GM21737 (cell line): ENCODE measurements around the gene XPNPEP2.
"Not testable (repeated sequence)": the region's sequence is repeated elsewhere in the genome, so short reads cannot be mapped to it uniquely, and the experiment has no call there.

Experiments used
- ATAC-seq: cut with Tn5 transposase; IDR thresholded peaks from one replicate; pipeline ENCODE4 v1.9.1; 2021; ENCODE audit warnings: mild to moderate bottlenecking, moderate library complexity; ENCODE audit not compliant: unreplicated experiment

Gene XPNPEP2

GRCh38 chrX:129719931-129720530 is 18.7 kb upstream of the XPNPEP2 start:
- no peak for ATAC-seq

GRCh38 chrX:129720741-129721140 is 18.0 kb upstream of the XPNPEP2 start:
- ATAC-seq = no peak

GRCh38 chrX:129721414-129721813 is 17.4 kb upstream of the XPNPEP2 start:
- ATAC-seq = no peak

- no peak for ATAC-seq
Measured at GRCh38 chrX:129721870-129722269, 16.9 kb upstream of the XPNPEP2 start.

GRCh38 chrX:129723511-129723910 is 15.3 kb upstream of the XPNPEP2 start:
- no peak for ATAC-seq

GRCh38 chrX:129724754-129725153 is 14.0 kb upstream of the XPNPEP2 start:
- ATAC-seq = no peak

GRCh38 chrX:129726307-129727111 is 12.3 kb upstream of the XPNPEP2 start:
- no peak for ATAC-seq

GRCh38 chrX:129728061-129728460 is 10.7 kb upstream of the XPNPEP2 start:
- ATAC-seq = no peak

GRCh38 chrX:129731228-129731627 is 7.6 kb upstream of the XPNPEP2 start:
- ATAC-seq = no peak

- ATAC-seq = no peak
Measured at GRCh38 chrX:129732857-129733256, 5.9 kb upstream of the XPNPEP2 start.

- no peak for ATAC-seq
Measured at GRCh38 chrX:129733335-129733734, 5.4 kb upstream of the XPNPEP2 start.

- ATAC-seq = no peak
Measured at GRCh38 chrX:129736491-129736890, 2.3 kb upstream of the XPNPEP2 start.

GRCh38 chrX:129737916-129738315 is 863 bp upstream of the XPNPEP2 start:
- no peak for ATAC-seq

GRCh38 chrX:129739578-129739977 is 799 bp downstream of the XPNPEP2 start:
- ATAC-seq = no peak

GRCh38 chrX:129741880-129742758 is 3.3 kb downstream of the XPNPEP2 start:
- ATAC-seq = no peak

GRCh38 chrX:129742759-129743152 is 4.0 kb downstream of the XPNPEP2 start:
- ATAC-seq = not testable (repeated sequence)

- ATAC-seq = no peak
Measured at GRCh38 chrX:129743821-129744220, 5.0 kb downstream of the XPNPEP2 start.

GRCh38 chrX:129744861-129745321 is 6.1 kb downstream of the XPNPEP2 start:
- no peak for ATAC-seq

- ATAC-seq = no peak
Measured at GRCh38 chrX:129746557-129747470, 8.0 kb downstream of the XPNPEP2 start.

GRCh38 chrX:129747533-129747932 is 8.8 kb downstream of the XPNPEP2 start:
- no peak for ATAC-seq
